Endodermal cell (in vitro differentiated cells): ENCODE measurements around the gene PSMB10. TPM values are rescaled to one million over a fixed set of nuclear protein-coding genes. Genes with fewer than 3 reads are reported as not detected.

Source experiments
- DNase-seq: peaks from one replicate; pipeline ENCODE4 v3.0.0-alpha.2; 2017
- H3K27ac ChIP-seq: 2 replicates; pipeline ENCODE4 v1.5.1; 2013; ENCODE audit warnings: mild to moderate bottlenecking, low read depth, low read length, moderate library complexity
- H3K27me3 ChIP-seq: 2 replicates; pipeline ENCODE4 v1.6.1; 2013; ENCODE audit warnings: mild to moderate bottlenecking, low read length, moderate library complexity; ENCODE audit not compliant: insufficient read depth, control insufficient read depth, poor library complexity, severe bottlenecking
- H3K36me3 ChIP-seq: 2 replicates; pipeline ENCODE4 v1.7.0; 2013; ENCODE audit warnings: mild to moderate bottlenecking, low read length, moderate library complexity; ENCODE audit not compliant: control insufficient read depth, insufficient read depth
- H3K4me1 ChIP-seq: one replicate; pipeline ENCODE4 v1.7.0; 2013; ENCODE audit warnings: low read length; ENCODE audit not compliant: control insufficient read depth, insufficient read depth
- H3K4me3 ChIP-seq: 2 replicates; pipeline ENCODE4 v1.5.1; 2013; ENCODE audit warnings: mild to moderate bottlenecking, low read length, moderate library complexity
- H3K9ac ChIP-seq: 2 replicates; pipeline ENCODE4 v1.6.1; 2013; ENCODE audit warnings: mild to moderate bottlenecking, low read length, moderate library complexity; ENCODE audit not compliant: poor library complexity, severe bottlenecking; ENCODE audit errors: extremely low read depth
- H3K9me3 ChIP-seq: 2 replicates; pipeline ENCODE4 v1.6.1; 2013; ENCODE audit warnings: mild to moderate bottlenecking, low read length, moderate library complexity; ENCODE audit not compliant: control insufficient read depth
- H3K27ac Mint-ChIP-seq: 2 replicates; pipeline ENCODE4 v1.8.0; 2020; ENCODE audit warnings: mixed read lengths
- H3K27me3 Mint-ChIP-seq: 2 replicates; pipeline ENCODE4 v1.8.0; 2021; ENCODE audit warnings: mild to moderate bottlenecking, mixed read lengths; ENCODE audit not compliant: insufficient read depth
- H3K36me3 Mint-ChIP-seq: 2 replicates; pipeline ENCODE4 v1.8.0; 2020; ENCODE audit warnings: low read depth, mixed read lengths
- H3K4me1 Mint-ChIP-seq: 2 replicates; pipeline ENCODE4 v1.8.0; 2020; ENCODE audit warnings: mixed read lengths
- H3K4me3 Mint-ChIP-seq: 2 replicates; pipeline ENCODE4 v1.8.0; 2020; ENCODE audit warnings: mild to moderate bottlenecking, moderate library complexity, mixed read lengths
- H3K9me3 Mint-ChIP-seq: 2 replicates; pipeline ENCODE4 v1.8.0; 2020; ENCODE audit warnings: mild to moderate bottlenecking, mixed read lengths
- CTCF ChIP-seq: fragments of 200-600 bp; sonication (generic); conservative IDR thresholded peaks from 2 replicates; pipeline ENCODE4 v1.5.0; 2021; ENCODE audit warnings: antibody characterized with exemption, mild to moderate bottlenecking
- WGBS, 2 experiments: methylation state at CpG; one replicate each; pipeline versions ENCODE4 v1.1.5 to v1.1.7; 2013; ENCODE audit warnings: missing lambda C conversion rate in 2 of 2, mixed read lengths in 1 of 2; ENCODE audit not compliant: insufficient coverage in 1 of 2, insufficient read length in 1 of 2; 5-methylcytosine and 5-hydroxymethylcytosine counted together
- total RNA-seq, 2 donors: library from RNA; stranded (reverse); fragmentation: NEBNext Ultra II Directional in 1 of 2; extraction: Animal tissue kit (Norgen Biotek cat#: 25700) in 1 of 2; gene quantifications; 2 replicates in 1 of 2; 3 replicates in 1 of 2; pipeline ENCODE4 v1.2.1, GENCODE V29; 2021

PSMB10 gene
- total RNA-seq, 2 donors from 2014 or later = 15.5 to 16.5 TPM

GRCh38 chr16:67885976-67886375, 50.7 kb downstream of the PSMB10 start:
- Histone ChIP-seq H3K27me3 (no peaks in the 10 kb centered on the region), H3K4me3 (no peak overlapping the region), H3K36me3 (peaks cover 36% of the 10 kb centered on the region), H3K9ac (no peak overlapping the region), H3K9me3 (no peaks in the 10 kb centered on the region), H3K4me1 (peaks cover 5% of the 10 kb centered on the region), H3K27ac (no peak overlapping the region)
- Mint-ChIP-seq H3K9me3 (no peaks in the 10 kb centered on the region), H3K4me3 (peak overlapping the region; percentile 42), H3K27me3 (no peaks in the 10 kb centered on the region), H3K27ac (peak overlapping the region; percentile 78), H3K4me1 (peaks cover 16% of the 10 kb centered on the region), H3K36me3 (peaks cover 22% of the 10 kb centered on the region)
- DNase-seq = no peak
- TF ChIP-seq CTCF = no peak
- 94 to 95% methylated on average over 15 to 19 of the region's 19 CpGs for WGBS, 2 experiments

GRCh38 chr16:67885545-67885944, 51.1 kb downstream of the PSMB10 start:
- H3K9me3 ChIP-seq = no peaks in the 10 kb centered on the region
- peaks cover 23% of the 10 kb centered on the region for H3K36me3 Mint-ChIP-seq
- no peaks in the 10 kb centered on the region for H3K27me3 ChIP-seq
- WGBS, 2 experiments = 90 to 100% methylated on average over 2 to 12 of the region's 12 CpGs
- peak overlapping the region; percentile 44 for H3K27ac Mint-ChIP-seq
- H3K9me3 Mint-ChIP-seq = no peaks in the 10 kb centered on the region
- DNase-seq = peak; percentile 56
- no peak overlapping the region for H3K4me3 ChIP-seq
- no peak overlapping the region for H3K27ac ChIP-seq
- H3K27me3 Mint-ChIP-seq = no peaks in the 10 kb centered on the region
- H3K9ac ChIP-seq = no peak overlapping the region
- peaks cover 41% of the 10 kb centered on the region for H3K36me3 ChIP-seq
- peaks cover 5% of the 10 kb centered on the region for H3K4me1 ChIP-seq
- H3K4me3 Mint-ChIP-seq = peak overlapping the region; percentile 42
- peaks cover 16% of the 10 kb centered on the region for H3K4me1 Mint-ChIP-seq
- TF ChIP-seq CTCF = no peak

- Mint-ChIP-seq H3K27ac (peak within 1 kb of the TSS; percentile 83), H3K36me3 (peaks cover 29% of the 10 kb centered on the region), H3K9me3 (no peaks in the 10 kb centered on the region), H3K4me1 (peaks cover 16% of the 10 kb centered on the region), H3K27me3 (no peaks in the 10 kb centered on the region), H3K4me3 (peak within 1 kb of the TSS; percentile 42)
- Histone ChIP-seq H3K4me3 (no peak within 1 kb of the TSS), H3K27me3 (no peaks in the 10 kb centered on the region), H3K9ac (no peak within 1 kb of the TSS), H3K27ac (no peak within 1 kb of the TSS), H3K36me3 (peaks cover 49% of the 10 kb centered on the region), H3K9me3 (no peaks in the 10 kb centered on the region), H3K4me1 (peaks cover 5% of the 10 kb centered on the region)
- DNase-seq = peak; percentile 98
- 22 to 27% methylated on average over 13 to 22 of the region's 22 CpGs for WGBS, 2 experiments
- TF ChIP-seq CTCF = no peak
Observed at GRCh38 chr16:67884684-67885083, 52.0 kb downstream of the PSMB10 start, which contains the start of gene NRN1L. NRN1L (plus strand) TSS chr16:67884885; CDS start chr16:67884904, 19 bp downstream.

Other genes with a start within 250 kb of the PSMB10 start
- gene GFOD2, start 217.5 kb downstream of the PSMB10 start, total RNA-seq = 10 to 100 TPM; 18.2 to 21.2 TPM
- 10 to 100 TPM; 19.2 to 22.5 TPM for gene RANBP10, start 130.3 kb downstream of the PSMB10 start, total RNA-seq
- gene TSNAXIP1, start 130.0 kb downstream of the PSMB10 start, total RNA-seq = 1 to 10 TPM; 2.8 to 3.2 TPM
- gene THAP11, start 94.5 kb downstream of the PSMB10 start, total RNA-seq = 10 to 100 TPM; 28.0 to 32.9 TPM
- 100 to 1,000 TPM; 201 to 218 TPM for gene NUTF2, start 89.9 kb downstream of the PSMB10 start, total RNA-seq
- gene CENPT, start 89.2 kb downstream of the PSMB10 start, total RNA-seq = 10 to 100 TPM; 43.7 to 57.2 TPM
- 10 to 100 TPM; 69.2 to 74.3 TPM for gene EDC4, start 63.8 kb downstream of the PSMB10 start, total RNA-seq
- gene NRN1L, start 52.0 kb downstream of the PSMB10 start, total RNA-seq = 1 to 10 TPM; 7.0 to 7.3 TPM
- 10 to 100 TPM; 32.1 to 37.4 TPM for gene PSKH1, start 43.6 kb downstream of the PSMB10 start, total RNA-seq
- gene CTRL, start 5.0 kb downstream of the PSMB10 start, total RNA-seq = 1 to 10 TPM in 1 of 2 donors, under 1 TPM in 1; 0.66 to 2.3 TPM
- gene LCAT, start 7.3 kb upstream of the PSMB10 start, total RNA-seq = 10 to 100 TPM in 1 of 2 donors, 1 to 10 TPM in 1; 8.4 to 14.3 TPM
- 10 to 100 TPM; 37.9 to 43.4 TPM for gene SLC12A4, start 31.8 kb upstream of the PSMB10 start, total RNA-seq
- gene DPEP3, start 43.6 kb upstream of the PSMB10 start, total RNA-seq = 1 to 10 TPM; 2.9 to 3.5 TPM
- under 1 TPM in 1 of 2 donors, not detected in 1; 0.20 TPM for gene DPEP2, start 62.6 kb upstream of the PSMB10 start, total RNA-seq
- gene DPEP2NB, start 79.1 kb upstream of the PSMB10 start, total RNA-seq = not detected
- gene DDX28, start 86.4 kb upstream of the PSMB10 start, total RNA-seq = 10 to 100 TPM; 12.1 to 12.3 TPM
- 10 to 100 TPM; 23.4 to 24.0 TPM for gene DUS2, start 86.4 kb upstream of the PSMB10 start, total RNA-seq
- 10 to 100 TPM; 27.4 to 30.1 TPM for gene NFATC3, start 148.5 kb upstream of the PSMB10 start, total RNA-seq